NCI-H187 (cell line): ENCODE results near the gene ARID3A.
"Not testable (repeated sequence)": the region's sequence is repeated elsewhere in the genome, so short reads cannot be mapped to it uniquely, and the experiment has no call there.

Source experiments
- DNase-seq, 2 experiments: peaks; one replicate each; lab custom pipeline; 2025; lab: John Stamatoyannopoulos, UW

ARID3A gene

GRCh38 chr19:947707-948539 lies 22.1 kb downstream of the ARID3A start:
- DNase-seq, result no peak

- no peak for DNase-seq
Observed at GRCh38 chr19:948842-949496, 23.1 kb downstream of the ARID3A start.

- DNase-seq, result no peak
Observed at GRCh38 chr19:950352-951066, 24.7 kb downstream of the ARID3A start.

GRCh38 chr19:952049-952679 lies 26.3 kb downstream of the ARID3A start:
- no peak for DNase-seq

- no peak for DNase-seq
Observed at GRCh38 chr19:952680-953444, 27.0 kb downstream of the ARID3A start.

GRCh38 chr19:953445-954271 lies 27.8 kb downstream of the ARID3A start:
- DNase-seq, result no peak

- DNase-seq, result no peak
Observed at GRCh38 chr19:954272-954671, 28.4 kb downstream of the ARID3A start.

GRCh38 chr19:954672-955494 lies 29.0 kb downstream of the ARID3A start:
- DNase-seq, result no peak

GRCh38 chr19:955803-956765 lies 30.2 kb downstream of the ARID3A start:
- no peak for DNase-seq

GRCh38 chr19:956766-957440 lies 31.1 kb downstream of the ARID3A start:
- no peak for DNase-seq

GRCh38 chr19:957578-957977 lies 31.7 kb downstream of the ARID3A start:
- DNase-seq, result not testable (repeated sequence)

- no peak for DNase-seq
Observed at GRCh38 chr19:958967-959855, 33.4 kb downstream of the ARID3A start.

- no peak for DNase-seq
Observed at GRCh38 chr19:960020-960419, 34.2 kb downstream of the ARID3A start.

GRCh38 chr19:960601-960938 lies 34.7 kb downstream of the ARID3A start:
- no peak for DNase-seq

GRCh38 chr19:961866-962620 lies 36.2 kb downstream of the ARID3A start:
- DNase-seq, result no peak

- no peak for DNase-seq
Observed at GRCh38 chr19:962683-963400, 37.0 kb downstream of the ARID3A start.
